Liver (tissue), 9 donors: ENCODE results near the gene LRRC72. TPM values are rescaled to one million over a fixed set of nuclear protein-coding genes. Genes with fewer than 3 reads are reported as not detected.

Source experiments
- DNase-seq: peaks from one replicate; pipeline ENCODE4 v3.0.0-alpha.2; 2017; ENCODE audit warnings: low spot score
- H3K27ac ChIP-seq, 2 donors: one replicate each; pipeline ENCODE4 v1.7.0; 2013; ENCODE audit warnings: inconsistent platforms in 2 of 2, low read length in 2 of 2, control low read depth in 1 of 2, low read depth in 1 of 2, mild to moderate bottlenecking in 1 of 2
- H3K27me3 ChIP-seq, 4 donors: one replicate each; pipeline versions ENCODE4 v1.6.1 to v1.7.0; 2013; ENCODE audit warnings: low read length in 3 of 4, inconsistent platforms in 1 of 4, mild to moderate bottlenecking in 1 of 4, moderate library complexity in 1 of 4; ENCODE audit not compliant: control insufficient read depth in 4 of 4, insufficient read depth in 4 of 4
- H3K36me3 ChIP-seq, 4 donors: one replicate each; pipeline versions ENCODE4 v1.6.1 to v1.7.0; 2013; ENCODE audit warnings: low read length in 3 of 4, mild to moderate bottlenecking in 3 of 4, low read depth in 1 of 4, moderate library complexity in 1 of 4; ENCODE audit not compliant: control insufficient read depth in 4 of 4, insufficient read depth in 3 of 4
- H3K4me1 ChIP-seq, 4 donors: one replicate each; pipeline versions ENCODE4 v1.6.1 to v1.7.0; 2013; ENCODE audit warnings: low read length in 3 of 4, mild to moderate bottlenecking in 3 of 4, moderate library complexity in 1 of 4; ENCODE audit not compliant: control insufficient read depth in 4 of 4, insufficient read depth in 4 of 4
- H3K4me3 ChIP-seq, 3 donors: one replicate each; pipeline versions ENCODE4 v1.6.1 to v1.7.0; 2013; ENCODE audit warnings: low read length in 3 of 3, control low read depth in 1 of 3, low read depth in 1 of 3, mild to moderate bottlenecking in 1 of 3
- H3K9ac ChIP-seq, 2 donors: one replicate each; pipeline ENCODE4 v1.7.0; 2013; ENCODE audit warnings: low read length in 2 of 2, mild to moderate bottlenecking in 2 of 2, moderate library complexity in 2 of 2, control low read depth in 1 of 2, low read depth in 1 of 2
- H3K9me3 ChIP-seq, 4 donors: one replicate each; pipeline versions ENCODE4 v1.6.1 to v1.7.0; 2013; ENCODE audit warnings: low read length in 3 of 4; ENCODE audit not compliant: control insufficient read depth in 4 of 4
- EGR1 ChIP-seq, 2 donors: IDR thresholded peaks; 2 replicates each; pipeline ENCODE4 v1.6.1; 2016 to 2018; ENCODE audit warnings: antibody characterized with exemption in 2 of 2, low read depth in 2 of 2
- FOXA1 ChIP-seq: IDR thresholded peaks from 2 replicates; pipeline ENCODE4 v1.6.1; 2016; ENCODE audit warnings: antibody characterized with exemption
- FOXA2 ChIP-seq: IDR thresholded peaks from 2 replicates; pipeline ENCODE4 v1.6.1; 2016; ENCODE audit warnings: antibody characterized with exemption
- GABPA ChIP-seq, 2 donors: IDR thresholded peaks in 1 of 2; conservative IDR thresholded peaks in 1 of 2; 2 replicates each; pipeline ENCODE4 v1.6.1; 2016; ENCODE audit warnings: antibody characterized with exemption in 2 of 2, mild to moderate bottlenecking in 1 of 2, moderate library complexity in 1 of 2
- HNF4A ChIP-seq, 2 donors: conservative IDR thresholded peaks; 2 replicates each; pipeline ENCODE4 v1.6.1; 2016; ENCODE audit warnings: antibody characterized with exemption in 2 of 2, mild to moderate bottlenecking in 2 of 2
- HNF4G ChIP-seq: IDR thresholded peaks from 2 replicates; pipeline ENCODE4 v1.6.1; 2016; ENCODE audit warnings: antibody characterized with exemption
- MAX ChIP-seq: IDR thresholded peaks from 2 replicates; pipeline ENCODE4 v1.6.1; 2016; ENCODE audit warnings: antibody characterized with exemption
- NR2F2 ChIP-seq: IDR thresholded peaks from 2 replicates; pipeline ENCODE4 v1.6.1; 2016; ENCODE audit warnings: antibody characterized with exemption
- RAD21 ChIP-seq, 2 donors: IDR thresholded peaks; 2 replicates each; pipeline ENCODE4 v1.6.1; 2016; ENCODE audit warnings: antibody characterized with exemption in 2 of 2, mild to moderate bottlenecking in 2 of 2
- RXRA ChIP-seq, 2 donors: IDR thresholded peaks; 2 replicates each; pipeline ENCODE4 v1.6.1; 2017 to 2018; ENCODE audit warnings: antibody characterized with exemption in 2 of 2, mild to moderate bottlenecking in 1 of 2
- SP1 ChIP-seq: IDR thresholded peaks from 2 replicates; pipeline ENCODE4 v1.6.1; 2018; ENCODE audit warnings: antibody characterized with exemption, mild to moderate bottlenecking
- TAF1 ChIP-seq: conservative IDR thresholded peaks from 2 replicates; pipeline ENCODE4 v1.6.1; 2016; ENCODE audit warnings: antibody characterized with exemption, mild to moderate bottlenecking
- YY1 ChIP-seq: IDR thresholded peaks from 2 replicates; pipeline ENCODE4 v1.6.1; 2016; ENCODE audit warnings: antibody characterized with exemption, mild to moderate bottlenecking
- ZBTB33 ChIP-seq: IDR thresholded peaks from 2 replicates; pipeline ENCODE4 v1.6.1; 2016; ENCODE audit warnings: antibody characterized with exemption
- WGBS: extraction: QIAGEN DNeasy Blood & Tissue Kit; methylation state at CpG from one replicate; pipeline ENCODE4 v1.1.7; 2013; 5-methylcytosine and 5-hydroxymethylcytosine counted together
- polyA plus RNA-seq, 2 donors: library from polyadenylated mRNA; stranded (reverse) in 1 of 2; unstranded in 1 of 2; fragments of 200-250 nt in 1 of 2; fragments of >200 nt in 1 of 2; fragmentation: Nextera tagmentation in 1 of 2; extraction: Ambion mirVana in 1 of 2; gene quantifications; one replicate each; pipeline versions ENCODE4 v1.2.1 to v1.2.3, GENCODE V29; 2013 to 2015
- total RNA-seq, 2 donors: library from RNA; depleted of rRNA; stranded (reverse); fragments of >200 nt; gene quantifications; one replicate each; pipeline ENCODE4 v1.2.3, GENCODE V29; 2014
- TF ChIP-seq, protein P1 (sequence below): fragments of 150-350 bp; IDR thresholded peaks from 2 replicates; pipeline ENCODE4 v1.5.1; 2017; ENCODE audit warnings: improper control_type of control experiment, low read depth, low read length; ENCODE audit not compliant: missing input control
- TF ChIP-seq, protein P2 (sequence below): IDR thresholded peaks from 2 replicates; pipeline ENCODE4 v1.6.1; 2016; ENCODE audit warnings: antibody characterized with exemption
- donor health status: healthy.
- donor health status: healthy.
- donor health status: healthy.
- donor health status: healthy.
- donor health status: healthy.

Gene LRRC72
- total and polyA plus RNA-seq, 4 donors = not detected

- no peak for DNase-seq
- Histone ChIP-seq H3K4me1 (no peaks in the 10 kb centered on the region), H3K4me3 (no peak overlapping the region), H3K9me3 (peaks cover 0 to 2% (median 0%) of the 10 kb centered on the region in 4 donors), H3K36me3 (no peaks in the 10 kb centered on the region), H3K27me3 (no peaks in the 10 kb centered on the region), H3K9ac (no peak overlapping the region), H3K27ac (no peak overlapping the region)
- WGBS = 97% methylated on average over 17 of the region's 17 CpGs
- no peak for TF ChIP-seq FOXA1
- TF ChIP-seq NR2F2 = no peak
- TF ChIP-seq RXRA (IDR thresholded peaks at IDR 0.05) = no peak
- no peak for TF ChIP-seq EGR1 (IDR thresholded peaks at IDR 0.05; ENCODE audit: low read depth in 2 of 2)
- TF ChIP-seq YY1 = no peak
- no peak for TF ChIP-seq ZBTB33
- no peak for TF ChIP-seq HNF4G
- TF ChIP-seq GABPA (IDR thresholded peaks at IDR 0.05 in 1 of 2, conservative IDR thresholded peaks at IDR 0.05 in 1 of 2) = no peak
- TF ChIP-seq RAD21 (IDR thresholded peaks at IDR 0.05) = no peak
- TF ChIP-seq SP1 = no peak
- no peak for TF ChIP-seq FOXA2
Measured at GRCh38 chr7:16585540-16585939, 58.9 kb downstream of the LRRC72 start.

GRCh38 chr7:16586081-16586874 lies 59.7 kb downstream of the LRRC72 start:
- H3K4me3 ChIP-seq = no peak overlapping the region
- H3K4me1 ChIP-seq = no peaks in the 10 kb centered on the region
- H3K9ac ChIP-seq = no peak overlapping the region
- H3K36me3 ChIP-seq = no peaks in the 10 kb centered on the region
- no peak overlapping the region for H3K27ac ChIP-seq
- H3K9me3 ChIP-seq = peaks cover 0 to 2% (median 0%) of the 10 kb centered on the region in 4 donors
- DNase-seq = no peak
- TF ChIP-seq TAF1 (no peak), NR2F2 (no peak), SP1 (no peak), GABPA (IDR thresholded peaks at IDR 0.05 in 1 of 2, conservative IDR thresholded peaks at IDR 0.05 in 1 of 2) (no peak), RXRA (IDR thresholded peaks at IDR 0.05) (no peak), HNF4G (no peak), FOXA2 (no peak)
- 84% methylated on average over 42 of the region's 42 CpGs for WGBS
- no peaks in the 10 kb centered on the region for H3K27me3 ChIP-seq

- no peak overlapping the region for H3K27ac ChIP-seq
- no peak overlapping the region for H3K9ac ChIP-seq
- no peaks in the 10 kb centered on the region for H3K4me1 ChIP-seq
- no peak for DNase-seq
- no peak overlapping the region for H3K4me3 ChIP-seq
- peaks cover 0 to 2% (median 0%) of the 10 kb centered on the region in 4 donors for H3K9me3 ChIP-seq
- 86% methylated on average over 3 of the region's 3 CpGs for WGBS
- H3K27me3 ChIP-seq = no peaks in the 10 kb centered on the region
- H3K36me3 ChIP-seq = no peaks in the 10 kb centered on the region
- no peak for TF ChIP-seq FOXA2
- TF ChIP-seq RXRA (IDR thresholded peaks at IDR 0.05) = no peak
- TF ChIP-seq HNF4G = no peak
- no peak for TF ChIP-seq FOXA1
- no peak for TF ChIP-seq GABPA (IDR thresholded peaks at IDR 0.05 in 1 of 2, conservative IDR thresholded peaks at IDR 0.05 in 1 of 2)
- TF ChIP-seq HNF4A (conservative IDR thresholded peaks at IDR 0.05) = no peak
- TF ChIP-seq YY1 = no peak
- TF ChIP-seq, protein P1, sequence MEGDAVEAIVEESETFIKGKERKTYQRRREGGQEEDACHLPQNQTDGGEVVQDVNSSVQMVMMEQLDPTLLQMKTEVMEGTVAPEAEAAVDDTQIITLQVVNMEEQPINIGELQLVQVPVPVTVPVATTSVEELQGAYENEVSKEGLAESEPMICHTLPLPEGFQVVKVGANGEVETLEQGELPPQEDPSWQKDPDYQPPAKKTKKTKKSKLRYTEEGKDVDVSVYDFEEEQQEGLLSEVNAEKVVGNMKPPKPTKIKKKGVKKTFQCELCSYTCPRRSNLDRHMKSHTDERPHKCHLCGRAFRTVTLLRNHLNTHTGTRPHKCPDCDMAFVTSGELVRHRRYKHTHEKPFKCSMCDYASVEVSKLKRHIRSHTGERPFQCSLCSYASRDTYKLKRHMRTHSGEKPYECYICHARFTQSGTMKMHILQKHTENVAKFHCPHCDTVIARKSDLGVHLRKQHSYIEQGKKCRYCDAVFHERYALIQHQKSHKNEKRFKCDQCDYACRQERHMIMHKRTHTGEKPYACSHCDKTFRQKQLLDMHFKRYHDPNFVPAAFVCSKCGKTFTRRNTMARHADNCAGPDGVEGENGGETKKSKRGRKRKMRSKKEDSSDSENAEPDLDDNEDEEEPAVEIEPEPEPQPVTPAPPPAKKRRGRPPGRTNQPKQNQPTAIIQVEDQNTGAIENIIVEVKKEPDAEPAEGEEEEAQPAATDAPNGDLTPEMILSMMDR = no peak
- TF ChIP-seq MAX = no peak
- TF ChIP-seq, protein P2, sequence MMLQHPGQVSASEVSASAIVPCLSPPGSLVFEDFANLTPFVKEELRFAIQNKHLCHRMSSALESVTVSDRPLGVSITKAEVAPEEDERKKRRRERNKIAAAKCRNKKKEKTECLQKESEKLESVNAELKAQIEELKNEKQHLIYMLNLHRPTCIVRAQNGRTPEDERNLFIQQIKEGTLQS = no peak
Measured at GRCh38 chr7:16587129-16587528, 60.5 kb downstream of the LRRC72 start.
